A673 (cell line): Measurements from ENCODE around the gene EVA1A. TPM values are rescaled to one million over a fixed set of nuclear protein-coding genes. Genes with fewer than 3 reads are reported as not detected.

ENCODE experiments used
- BruUV-seq: library from RNA; stranded (reverse); fragments of 400-500 nt; replicated peaks from 2 replicates; lab custom pipeline; 2021; lab: Mats Ljungman, UMichigan
- CTCF ChIA-PET: fragments of 300-600 bp; sonication (Branson Sonifier 250); formaldehyde crosslinking; loops from one replicate; lab custom pipeline; 2022; ENCODE audit warnings: antibody characterized with exemption; lab: Charles Lee
- POLR2A ChIA-PET: fragments of 300-600 bp; sonication (Branson Sonifier 250); formaldehyde crosslinking; loops from one replicate; lab custom pipeline; 2022; ENCODE audit warnings: antibody characterized with exemption; ENCODE audit not compliant: low non-redundant PET; lab: Charles Lee
- DNase-seq: peaks from one replicate; pipeline ENCODE4 v3.0.0-alpha.2; 2015; ENCODE audit warnings: low spot score
- H3K27ac ChIP-seq: fragments of 200-600 bp; sonication (generic); 2 replicates; pipeline ENCODE4 v1.5.1; 2016; ENCODE audit warnings: mixed run types, low read depth, mild to moderate bottlenecking, mixed read lengths, antibody characterized with exemption, low read length; ENCODE audit not compliant: poor library complexity, severe bottlenecking
- H3K27me3 ChIP-seq: fragments of 200-600 bp; sonication (generic); replicated peaks from 2 replicates; pipeline ENCODE4 v1.6.1; 2017; ENCODE audit warnings: mixed run types, low read depth, mild to moderate bottlenecking, mixed read lengths, antibody characterized with exemption, low read length; ENCODE audit not compliant: insufficient read depth, poor library complexity
- H3K36me3 ChIP-seq: fragments of 200-600 bp; sonication (generic); 2 replicates; pipeline ENCODE4 v1.6.1; 2016; ENCODE audit warnings: mixed run types, mild to moderate bottlenecking, mixed read lengths, antibody characterized with exemption, low read length; ENCODE audit not compliant: insufficient read depth, poor library complexity, severe bottlenecking
- H3K4me1 ChIP-seq: fragments of 200-600 bp; sonication (generic); 2 replicates; pipeline ENCODE4 v1.6.1; 2017; ENCODE audit warnings: mixed run types, mild to moderate bottlenecking, mixed read lengths, antibody characterized with exemption, low read length; ENCODE audit not compliant: insufficient read depth, poor library complexity, severe bottlenecking
- H3K4me3 ChIP-seq: fragments of 200-600 bp; sonication (generic); 2 replicates; pipeline ENCODE4 v1.5.1; 2016; ENCODE audit warnings: low read depth, mixed run types, mild to moderate bottlenecking, mixed read lengths, low read length; ENCODE audit not compliant: poor library complexity, severe bottlenecking
- H3K9me3 ChIP-seq: fragments of 200-600 bp; sonication (generic); 2 replicates; pipeline ENCODE4 v1.6.1; 2016; ENCODE audit warnings: mixed run types, low read depth, mild to moderate bottlenecking, mixed read lengths, antibody characterized with exemption, low read length; ENCODE audit not compliant: poor library complexity, severe bottlenecking
- CTCF ChIP-seq: fragments of 300-800, 200-600 bp; sonication (generic); conservative IDR thresholded peaks from 2 replicates; pipeline ENCODE4 v1.5.1; 2017; ENCODE audit warnings: low read depth, mild to moderate bottlenecking, antibody characterized with exemption, low read length, moderate library complexity, mixed read lengths
- EZH2 ChIP-seq: fragments of 200-600 bp; sonication (generic); IDR thresholded peaks from 2 replicates; pipeline ENCODE4 v1.6.1; 2017; ENCODE audit warnings: borderline replicate concordance, low read depth, mild to moderate bottlenecking, mixed read lengths, antibody characterized with exemption, low read length; ENCODE audit not compliant: poor library complexity, severe bottlenecking
- intact Hi-C: fragments of 100-400 bp; cut with micrococcal nuclease; formaldehyde crosslinking; loops from one replicate; pipeline ENCODE4 v1.10.0; 2022; ENCODE audit not compliant: unreplicated experiment
- total RNA-seq: library from RNA; stranded (reverse); gene quantifications from 2 replicates; pipeline ENCODE4 v1.2.3, GENCODE V29; 2021

EVA1A gene
- total RNA-seq, 1 experiment from 2014 or later: 4.3 TPM

- Histone ChIP-seq H3K4me3 (no peak overlapping the region), H3K36me3 (no peaks in the 10 kb centered on the region), H3K27ac (no peak overlapping the region), H3K4me1 (no peaks in the 10 kb centered on the region), H3K9me3 (no peaks in the 10 kb centered on the region), H3K27me3 (no peaks in the 10 kb centered on the region)
- CTCF ChIA-PET: no interaction called here
- intact Hi-C loops: no loop called here
- TF ChIP-seq CTCF (no peak), EZH2 (no peak)
- no peak for DNase-seq
- BruUV-seq: no TSS peak
- POLR2A ChIA-PET: no interaction called here
Observed at GRCh38 chr2:75456111-75456510, 104.6 kb downstream of the EVA1A start.

- no peaks in the 10 kb centered on the region for H3K36me3 ChIP-seq
- CTCF ChIA-PET: no interaction called here
- POLR2A ChIA-PET: no interaction called here
- intact Hi-C loops: no loop called here
- no peak overlapping the region for H3K4me3 ChIP-seq
- no peaks in the 10 kb centered on the region for H3K27me3 ChIP-seq
- no peaks in the 10 kb centered on the region for H3K4me1 ChIP-seq
- BruUV-seq: no TSS peak
- H3K27ac ChIP-seq: no peak overlapping the region
- H3K9me3 ChIP-seq: peaks cover 11% of the 10 kb centered on the region
- TF ChIP-seq CTCF: no peak
- TF ChIP-seq EZH2: no peak
- no peak for DNase-seq
Observed at GRCh38 chr2:75454241-75454620, 106.5 kb downstream of the EVA1A start.

- intact Hi-C loops: no loop called here
- no peaks in the 10 kb centered on the region for H3K27me3 ChIP-seq
- no TSS peak for BruUV-seq
- H3K27ac ChIP-seq: no peak overlapping the region
- no peaks in the 10 kb centered on the region for H3K36me3 ChIP-seq
- peaks cover 11% of the 10 kb centered on the region for H3K9me3 ChIP-seq
- no peaks in the 10 kb centered on the region for H3K4me1 ChIP-seq
- DNase-seq: no peak
- TF ChIP-seq CTCF: no peak
- TF ChIP-seq EZH2: no peak
- no peak overlapping the region for H3K4me3 ChIP-seq
- POLR2A ChIA-PET: interaction anchor here (0.6 kb wide), 1 partner anchor 61 kb away, joined by 3 read pairs; no protein-coding TSS in a partner anchor
- CTCF ChIA-PET: no interaction called here
Observed at GRCh38 chr2:75453384-75454240, 107.1 kb downstream of the EVA1A start.
